OCI-LY7 (cell line): Measurements from ENCODE around the gene SPRING1.

Source experiments
- EZH2phosphoT487 ChIP-seq: fragments of 200-600 bp; sonication (generic); IDR thresholded peaks from 2 replicates; pipeline ENCODE4 v1.6.1; 2018; ENCODE audit warnings: low read depth, borderline replicate concordance, mild to moderate bottlenecking, mixed run types, antibody characterized with exemption, low read length, moderate library complexity, mixed read lengths
- TF ChIP-seq, protein P1 (sequence below): fragments of 200-600 bp; sonication (generic); conservative IDR thresholded peaks from 2 replicates; pipeline ENCODE4 v1.5.1; 2014; ENCODE audit warnings: mild to moderate bottlenecking, antibody characterized with exemption, low read length, moderate library complexity, mixed read lengths

GRCh38 chr12:116766285-116766684, 28.4 kb upstream of the SPRING1 start:
- no peak for TF ChIP-seq EZH2phosphoT487
- TF ChIP-seq, protein P1, sequence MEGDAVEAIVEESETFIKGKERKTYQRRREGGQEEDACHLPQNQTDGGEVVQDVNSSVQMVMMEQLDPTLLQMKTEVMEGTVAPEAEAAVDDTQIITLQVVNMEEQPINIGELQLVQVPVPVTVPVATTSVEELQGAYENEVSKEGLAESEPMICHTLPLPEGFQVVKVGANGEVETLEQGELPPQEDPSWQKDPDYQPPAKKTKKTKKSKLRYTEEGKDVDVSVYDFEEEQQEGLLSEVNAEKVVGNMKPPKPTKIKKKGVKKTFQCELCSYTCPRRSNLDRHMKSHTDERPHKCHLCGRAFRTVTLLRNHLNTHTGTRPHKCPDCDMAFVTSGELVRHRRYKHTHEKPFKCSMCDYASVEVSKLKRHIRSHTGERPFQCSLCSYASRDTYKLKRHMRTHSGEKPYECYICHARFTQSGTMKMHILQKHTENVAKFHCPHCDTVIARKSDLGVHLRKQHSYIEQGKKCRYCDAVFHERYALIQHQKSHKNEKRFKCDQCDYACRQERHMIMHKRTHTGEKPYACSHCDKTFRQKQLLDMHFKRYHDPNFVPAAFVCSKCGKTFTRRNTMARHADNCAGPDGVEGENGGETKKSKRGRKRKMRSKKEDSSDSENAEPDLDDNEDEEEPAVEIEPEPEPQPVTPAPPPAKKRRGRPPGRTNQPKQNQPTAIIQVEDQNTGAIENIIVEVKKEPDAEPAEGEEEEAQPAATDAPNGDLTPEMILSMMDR, result no peak
